Measurements from ENCODE around the gene FRY.

Gene FRY

DNA sequence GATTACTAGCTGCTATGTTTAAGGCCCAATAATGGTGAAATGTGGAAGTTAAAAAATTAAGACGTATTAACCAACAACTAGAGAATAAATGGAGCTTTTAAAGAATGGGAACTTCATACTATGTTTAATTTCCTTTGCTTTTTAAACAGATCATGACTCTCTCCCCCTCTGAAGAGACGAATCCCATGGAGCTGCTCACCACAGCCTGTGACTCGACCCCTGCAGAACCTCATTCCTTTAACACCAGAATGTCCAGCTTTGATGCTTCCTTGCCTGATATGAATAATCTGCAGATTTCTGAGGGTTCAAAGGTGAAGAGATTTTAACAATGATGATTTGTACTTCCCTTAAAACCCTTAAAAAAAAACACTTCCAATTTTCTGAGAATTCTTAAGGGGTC is 230.6 kb downstream of the FRY start:
- POLR2A ChIA-PET = no interaction called here
- no peak for DNase-seq (ENCODE audit: extremely low spot score)
- CTCF ChIA-PET = no interaction called here
- no peak for TF ChIP-seq ELF4 (IDR thresholded peaks at IDR 0.05)
- no peak for TF ChIP-seq TARDBP (IDR thresholded peaks at IDR 0.05)

DNA sequence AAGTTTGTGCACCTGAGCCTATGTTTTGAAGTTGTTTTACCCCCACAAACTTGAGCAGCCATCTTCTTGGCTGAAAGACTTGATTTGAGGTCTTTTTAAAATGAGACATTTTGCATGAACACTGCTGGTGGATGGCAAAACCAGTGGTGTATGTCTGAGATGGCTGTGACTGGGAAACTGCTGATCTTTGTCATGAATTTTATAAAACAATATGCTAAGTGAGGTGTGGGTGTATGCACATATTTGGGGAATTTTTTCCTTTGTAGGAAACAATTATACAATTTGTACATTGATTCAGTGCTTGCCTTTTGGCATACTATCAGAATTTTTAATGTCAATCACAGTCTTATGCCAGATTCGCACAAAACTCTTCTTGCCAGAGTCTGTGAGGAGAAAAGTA is 231.0 kb downstream of the FRY start:
- POLR2A ChIA-PET = no interaction called here
- CTCF ChIA-PET = no interaction called here
- TF ChIP-seq L3MBTL2 (conservative IDR thresholded peaks at IDR 0.05) (no peak), LEF1 (IDR thresholded peaks at IDR 0.05; ENCODE audit: borderline replicate concordance) (no peak), ELF4 (IDR thresholded peaks at IDR 0.05) (no peak), FOXM1 (IDR thresholded peaks at IDR 0.05; ENCODE audit: borderline replicate concordance) (no peak), SP1 (IDR thresholded peaks at IDR 0.05) (no peak), TARDBP (IDR thresholded peaks at IDR 0.05) (no peak), ARNT (IDR thresholded peaks at IDR 0.05) (no peak), ZNF384 (IDR thresholded peaks at IDR 0.05) (no peak), BHLHE40 (IDR thresholded peaks at IDR 0.05; ENCODE audit: borderline replicate concordance) (no peak), SUZ12 (IDR thresholded peaks at IDR 0.05) (no peak), FOXA1 (IDR thresholded peaks at IDR 0.05) (no peak), CTBP1 (IDR thresholded peaks at IDR 0.05; ENCODE audit: borderline replicate concordance) (no peak), HDGF (IDR thresholded peaks at IDR 0.05; ENCODE audit: borderline replicate concordance) (no peak), FOXK2 (IDR thresholded peaks at IDR 0.05) (no peak)
- TF ChIP-seq, protein P1, sequence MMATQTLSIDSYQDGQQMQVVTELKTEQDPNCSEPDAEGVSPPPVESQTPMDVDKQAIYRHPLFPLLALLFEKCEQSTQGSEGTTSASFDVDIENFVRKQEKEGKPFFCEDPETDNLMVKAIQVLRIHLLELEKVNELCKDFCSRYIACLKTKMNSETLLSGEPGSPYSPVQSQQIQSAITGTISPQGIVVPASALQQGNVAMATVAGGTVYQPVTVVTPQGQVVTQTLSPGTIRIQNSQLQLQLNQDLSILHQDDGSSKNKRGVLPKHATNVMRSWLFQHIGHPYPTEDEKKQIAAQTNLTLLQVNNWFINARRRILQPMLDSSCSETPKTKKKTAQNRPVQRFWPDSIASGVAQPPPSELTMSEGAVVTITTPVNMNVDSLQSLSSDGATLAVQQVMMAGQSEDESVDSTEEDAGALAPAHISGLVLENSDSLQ (IDR thresholded peaks at IDR 0.05) = no peak
- DNase-seq (ENCODE audit: extremely low spot score) = no peak

DNA sequence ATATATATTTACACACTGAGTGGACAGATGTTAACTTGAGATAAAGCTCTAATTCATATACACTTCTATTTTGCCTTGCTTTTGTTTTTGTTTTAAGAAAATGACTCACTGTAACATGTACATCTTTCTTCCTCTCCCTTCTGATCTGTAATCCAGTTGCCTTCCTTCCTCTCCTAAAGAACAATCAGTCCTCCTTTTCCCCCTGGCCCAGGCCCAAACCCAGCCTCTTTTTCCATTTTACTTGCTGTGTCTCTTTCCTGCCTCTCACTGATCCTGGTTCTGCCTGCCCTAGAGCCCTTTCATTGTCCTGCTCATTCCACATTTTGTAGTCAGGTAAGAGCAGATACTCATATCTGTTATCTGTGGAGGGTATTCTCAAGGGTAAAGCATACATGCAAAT is 232.8 kb downstream of the FRY start:
- ChIA-PET CTCF (no interaction called here), POLR2A (interaction anchor here (0.8 kb wide), 1 partner anchor 51 kb away, joined by 3 read pairs; the partner anchor contains the start of genes BRCA2 and ZAR1L)
- no peak for TF ChIP-seq SP1 (IDR thresholded peaks at IDR 0.05)
- TF ChIP-seq ZNF384 (IDR thresholded peaks at IDR 0.05) = no peak
- TF ChIP-seq NFRKB (IDR thresholded peaks at IDR 0.05) = no peak
- no peak for TF ChIP-seq ELF4 (IDR thresholded peaks at IDR 0.05)
- no peak for TF ChIP-seq TARDBP (IDR thresholded peaks at IDR 0.05)
- TF ChIP-seq, protein P1 (IDR thresholded peaks at IDR 0.05) = no peak
- TF ChIP-seq ARNT (IDR thresholded peaks at IDR 0.05) = no peak
- TF ChIP-seq CTBP1 (IDR thresholded peaks at IDR 0.05; ENCODE audit: borderline replicate concordance) = no peak
- TF ChIP-seq FOXA1 (IDR thresholded peaks at IDR 0.05) = no peak
- TF ChIP-seq L3MBTL2 (conservative IDR thresholded peaks at IDR 0.05) = no peak
- TF ChIP-seq FOXK2 (IDR thresholded peaks at IDR 0.05) = no peak
- DNase-seq (ENCODE audit: extremely low spot score) = no peak

DNA sequence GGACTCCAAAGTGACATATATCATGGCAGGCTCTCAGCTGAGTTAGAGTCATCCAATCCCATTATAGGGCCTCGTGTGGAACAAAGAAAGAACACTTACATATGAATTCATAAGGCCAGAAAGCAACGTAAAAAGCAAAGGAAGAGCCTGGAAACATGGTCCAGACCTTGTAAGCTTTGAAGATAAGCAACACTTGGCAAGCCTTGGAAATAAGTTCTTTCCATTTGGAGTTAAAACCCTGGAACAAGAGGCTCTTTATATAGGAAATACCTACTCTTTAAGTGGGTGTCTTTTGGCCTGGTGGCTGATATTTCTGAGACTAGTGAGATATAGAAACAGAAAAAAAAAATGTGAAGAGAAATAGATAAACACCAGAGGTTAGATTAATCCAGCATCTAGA is 234.2 kb downstream of the FRY start:
- POLR2A ChIA-PET = no interaction called here

DNA sequence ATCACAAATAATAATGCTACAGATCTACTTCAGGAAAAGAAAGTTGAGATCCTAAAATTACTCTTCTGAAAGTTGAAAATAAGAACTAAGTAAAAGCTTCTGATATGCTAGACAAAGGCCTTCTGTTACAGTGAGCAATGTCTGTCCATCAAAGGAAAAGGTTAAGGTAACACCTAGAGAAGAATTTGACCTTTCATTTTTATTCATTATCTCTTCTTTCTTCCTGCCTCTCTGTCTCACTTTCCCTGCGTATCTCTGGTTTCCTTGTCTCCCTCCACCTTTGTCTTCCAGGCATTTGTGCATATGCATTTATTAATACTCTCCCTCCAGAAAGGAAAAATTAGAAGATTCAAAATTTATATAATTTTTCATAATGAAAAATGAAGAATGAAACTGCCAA is 234.6 kb downstream of the FRY start:
- CTCF ChIA-PET = no interaction called here
- no peak for TF ChIP-seq TARDBP (IDR thresholded peaks at IDR 0.05)
- no peak for TF ChIP-seq ARNT (IDR thresholded peaks at IDR 0.05)
- no peak for TF ChIP-seq CTBP1 (IDR thresholded peaks at IDR 0.05; ENCODE audit: borderline replicate concordance)
- TF ChIP-seq ELF4 (IDR thresholded peaks at IDR 0.05) = no peak
- no peak for TF ChIP-seq NFRKB (IDR thresholded peaks at IDR 0.05)
- TF ChIP-seq LEF1 (IDR thresholded peaks at IDR 0.05; ENCODE audit: borderline replicate concordance) = no peak
- no peak for TF ChIP-seq HDGF (IDR thresholded peaks at IDR 0.05; ENCODE audit: borderline replicate concordance)
- TF ChIP-seq ZNF384 (IDR thresholded peaks at IDR 0.05) = no peak
- no peak for TF ChIP-seq SUZ12 (IDR thresholded peaks at IDR 0.05)
- no peak for TF ChIP-seq FOXM1 (IDR thresholded peaks at IDR 0.05; ENCODE audit: borderline replicate concordance)
- TF ChIP-seq, protein P1 (IDR thresholded peaks at IDR 0.05) = no peak
- TF ChIP-seq SP1 (IDR thresholded peaks at IDR 0.05) = no peak
- no peak for TF ChIP-seq L3MBTL2 (conservative IDR thresholded peaks at IDR 0.05)
- no peak for TF ChIP-seq BHLHE40 (IDR thresholded peaks at IDR 0.05; ENCODE audit: borderline replicate concordance)
- TF ChIP-seq FOXA1 (IDR thresholded peaks at IDR 0.05) = no peak
- no peak for TF ChIP-seq FOXK2 (IDR thresholded peaks at IDR 0.05)
- DNase-seq (ENCODE audit: extremely low spot score) = no peak
- POLR2A ChIA-PET = no interaction called here

More for the DNA sequence above, 234.2 kb downstream of the FRY start:
- CTCF ChIA-PET = no interaction called here
- no peak for DNase-seq (ENCODE audit: extremely low spot score)
- TF ChIP-seq, protein P1 (IDR thresholded peaks at IDR 0.05) = no peak
- no peak for TF ChIP-seq SUZ12 (IDR thresholded peaks at IDR 0.05)
- no peak for TF ChIP-seq FOXM1 (IDR thresholded peaks at IDR 0.05; ENCODE audit: borderline replicate concordance)
- no peak for TF ChIP-seq ELF4 (IDR thresholded peaks at IDR 0.05)
- TF ChIP-seq HDGF (IDR thresholded peaks at IDR 0.05; ENCODE audit: borderline replicate concordance) = no peak
- no peak for TF ChIP-seq ZNF384 (IDR thresholded peaks at IDR 0.05)
- TF ChIP-seq L3MBTL2 (conservative IDR thresholded peaks at IDR 0.05) = no peak
- no peak for TF ChIP-seq TARDBP (IDR thresholded peaks at IDR 0.05)
- TF ChIP-seq ARNT (IDR thresholded peaks at IDR 0.05) = no peak
- no peak for TF ChIP-seq SP1 (IDR thresholded peaks at IDR 0.05)
- no peak for TF ChIP-seq BHLHE40 (IDR thresholded peaks at IDR 0.05; ENCODE audit: borderline replicate concordance)
- TF ChIP-seq NFRKB (IDR thresholded peaks at IDR 0.05) = no peak
- TF ChIP-seq LEF1 (IDR thresholded peaks at IDR 0.05; ENCODE audit: borderline replicate concordance) = no peak
- TF ChIP-seq FOXA1 (IDR thresholded peaks at IDR 0.05) = no peak
- no peak for TF ChIP-seq FOXK2 (IDR thresholded peaks at IDR 0.05)
